C4-2B (cell line): Measurements from ENCODE around the gene GLYR1.

Experiments
- ZFX ChIP-seq: fragments of 450-650 bp; IDR thresholded peaks from 2 replicates; pipeline ENCODE4 v1.6.1; 2017
- TF ChIP-seq, protein P1 (sequence below): fragments of 450-650 bp; conservative IDR thresholded peaks from 2 replicates; pipeline ENCODE4 v1.5.1; 2017; ENCODE audit warnings: mild to moderate bottlenecking

- TF ChIP-seq, protein P1, sequence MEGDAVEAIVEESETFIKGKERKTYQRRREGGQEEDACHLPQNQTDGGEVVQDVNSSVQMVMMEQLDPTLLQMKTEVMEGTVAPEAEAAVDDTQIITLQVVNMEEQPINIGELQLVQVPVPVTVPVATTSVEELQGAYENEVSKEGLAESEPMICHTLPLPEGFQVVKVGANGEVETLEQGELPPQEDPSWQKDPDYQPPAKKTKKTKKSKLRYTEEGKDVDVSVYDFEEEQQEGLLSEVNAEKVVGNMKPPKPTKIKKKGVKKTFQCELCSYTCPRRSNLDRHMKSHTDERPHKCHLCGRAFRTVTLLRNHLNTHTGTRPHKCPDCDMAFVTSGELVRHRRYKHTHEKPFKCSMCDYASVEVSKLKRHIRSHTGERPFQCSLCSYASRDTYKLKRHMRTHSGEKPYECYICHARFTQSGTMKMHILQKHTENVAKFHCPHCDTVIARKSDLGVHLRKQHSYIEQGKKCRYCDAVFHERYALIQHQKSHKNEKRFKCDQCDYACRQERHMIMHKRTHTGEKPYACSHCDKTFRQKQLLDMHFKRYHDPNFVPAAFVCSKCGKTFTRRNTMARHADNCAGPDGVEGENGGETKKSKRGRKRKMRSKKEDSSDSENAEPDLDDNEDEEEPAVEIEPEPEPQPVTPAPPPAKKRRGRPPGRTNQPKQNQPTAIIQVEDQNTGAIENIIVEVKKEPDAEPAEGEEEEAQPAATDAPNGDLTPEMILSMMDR, result no peak
- no peak for TF ChIP-seq ZFX
These were observed 5.3 kb upstream of the GLYR1 start for GRCh38 chr16:4852221-4852872.
